GM12872 (cell line): ENCODE data around the gene AP1S3.

ENCODE experiments used
- TF ChIP-seq, protein P1 (sequence below): IDR thresholded peaks from 3 replicates; pipeline ENCODE4 v1.5.1; 2011; ENCODE audit warnings: low read depth, mild to moderate bottlenecking, low read length, moderate library complexity; ENCODE audit not compliant: insufficient read depth

Gene AP1S3

DNA sequence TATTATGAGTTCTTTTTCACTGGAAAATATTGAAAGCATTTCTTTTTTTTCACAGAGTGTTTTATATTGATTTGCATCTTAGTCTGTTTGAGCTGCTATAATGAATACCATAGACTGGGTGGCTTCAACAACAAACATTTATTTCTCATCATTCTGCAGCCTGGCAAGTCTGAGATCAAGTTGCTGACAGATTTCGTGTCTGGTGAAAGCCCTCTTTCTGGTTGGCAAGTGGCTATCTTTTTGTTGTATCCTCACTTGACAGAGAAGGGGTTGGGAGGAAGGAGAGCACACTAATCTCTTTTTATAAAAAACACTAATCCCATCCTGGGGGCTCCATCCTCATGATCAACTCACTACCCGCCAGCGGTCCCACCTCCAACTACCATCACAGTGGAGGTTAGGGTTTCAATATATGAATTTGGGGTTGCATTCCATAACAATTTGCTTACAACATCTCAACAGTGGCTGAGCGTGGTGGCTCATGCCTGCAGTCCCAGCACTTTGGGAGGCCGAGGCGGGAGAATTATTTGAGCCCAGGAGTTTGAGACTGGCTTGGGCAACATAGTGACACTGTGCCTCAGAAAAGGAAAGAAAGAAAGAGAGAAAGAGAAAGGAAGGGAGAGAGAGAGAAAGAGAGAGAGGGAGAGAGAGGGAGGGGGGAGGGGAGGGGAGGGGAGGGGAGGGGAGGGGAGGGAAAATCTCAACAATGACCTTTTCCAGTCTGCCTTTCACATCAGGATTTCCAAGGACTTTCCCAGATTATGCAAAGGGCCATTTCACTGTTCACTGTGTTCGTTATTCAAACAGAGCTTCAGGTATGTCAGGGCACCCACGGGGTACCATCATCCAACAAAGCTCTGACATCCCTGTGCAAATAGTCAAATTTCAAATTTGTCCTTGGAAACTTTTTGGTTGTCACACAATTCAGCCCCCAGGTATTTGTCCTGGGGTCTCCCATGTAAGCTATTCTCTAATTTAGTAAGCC lies 111.1 kb downstream of the AP1S3 start:
- TF ChIP-seq, protein P1, sequence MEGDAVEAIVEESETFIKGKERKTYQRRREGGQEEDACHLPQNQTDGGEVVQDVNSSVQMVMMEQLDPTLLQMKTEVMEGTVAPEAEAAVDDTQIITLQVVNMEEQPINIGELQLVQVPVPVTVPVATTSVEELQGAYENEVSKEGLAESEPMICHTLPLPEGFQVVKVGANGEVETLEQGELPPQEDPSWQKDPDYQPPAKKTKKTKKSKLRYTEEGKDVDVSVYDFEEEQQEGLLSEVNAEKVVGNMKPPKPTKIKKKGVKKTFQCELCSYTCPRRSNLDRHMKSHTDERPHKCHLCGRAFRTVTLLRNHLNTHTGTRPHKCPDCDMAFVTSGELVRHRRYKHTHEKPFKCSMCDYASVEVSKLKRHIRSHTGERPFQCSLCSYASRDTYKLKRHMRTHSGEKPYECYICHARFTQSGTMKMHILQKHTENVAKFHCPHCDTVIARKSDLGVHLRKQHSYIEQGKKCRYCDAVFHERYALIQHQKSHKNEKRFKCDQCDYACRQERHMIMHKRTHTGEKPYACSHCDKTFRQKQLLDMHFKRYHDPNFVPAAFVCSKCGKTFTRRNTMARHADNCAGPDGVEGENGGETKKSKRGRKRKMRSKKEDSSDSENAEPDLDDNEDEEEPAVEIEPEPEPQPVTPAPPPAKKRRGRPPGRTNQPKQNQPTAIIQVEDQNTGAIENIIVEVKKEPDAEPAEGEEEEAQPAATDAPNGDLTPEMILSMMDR, result no peak

DNA sequence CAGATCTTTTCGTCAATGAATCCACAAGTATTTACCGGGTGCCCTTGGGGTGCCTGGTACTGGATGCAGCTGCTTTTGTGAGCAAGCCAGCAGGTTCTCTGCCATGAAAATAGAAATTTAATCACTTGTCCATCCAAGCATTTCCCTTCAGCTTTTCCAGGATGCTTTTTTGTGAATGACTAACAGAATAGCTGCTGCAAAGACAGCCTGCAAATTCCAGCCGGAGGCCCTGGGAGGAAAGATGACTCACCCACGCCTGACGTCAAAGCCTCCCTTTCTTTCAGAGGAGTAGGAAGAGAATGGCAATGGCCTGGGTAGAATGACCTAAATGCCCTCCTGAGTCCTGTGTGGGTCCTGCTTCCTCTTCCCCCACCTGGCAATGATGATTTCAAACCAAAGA lies 111.9 kb downstream of the AP1S3 start:
- TF ChIP-seq, protein P1, result no peak

DNA sequence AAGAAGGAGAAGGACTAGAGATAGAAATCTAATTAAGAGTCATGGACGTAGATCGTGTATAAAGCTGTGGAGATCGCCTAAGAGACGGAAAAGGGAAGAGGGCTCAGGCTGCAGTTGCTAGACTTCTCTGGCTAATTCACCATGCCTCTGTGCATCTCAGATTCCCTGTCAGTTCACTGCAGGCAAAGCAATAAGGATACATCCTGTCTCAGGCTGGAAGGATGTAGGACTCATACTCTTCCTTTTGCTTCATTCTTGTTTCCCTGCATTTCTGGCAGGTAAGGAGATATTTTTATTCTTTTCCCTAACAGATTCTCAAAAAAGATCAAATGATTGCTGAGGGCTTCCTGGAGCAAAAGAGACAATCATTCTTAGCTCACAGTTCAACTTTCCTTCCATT lies 112.5 kb downstream of the AP1S3 start:
- TF ChIP-seq, protein P1, result no peak

DNA sequence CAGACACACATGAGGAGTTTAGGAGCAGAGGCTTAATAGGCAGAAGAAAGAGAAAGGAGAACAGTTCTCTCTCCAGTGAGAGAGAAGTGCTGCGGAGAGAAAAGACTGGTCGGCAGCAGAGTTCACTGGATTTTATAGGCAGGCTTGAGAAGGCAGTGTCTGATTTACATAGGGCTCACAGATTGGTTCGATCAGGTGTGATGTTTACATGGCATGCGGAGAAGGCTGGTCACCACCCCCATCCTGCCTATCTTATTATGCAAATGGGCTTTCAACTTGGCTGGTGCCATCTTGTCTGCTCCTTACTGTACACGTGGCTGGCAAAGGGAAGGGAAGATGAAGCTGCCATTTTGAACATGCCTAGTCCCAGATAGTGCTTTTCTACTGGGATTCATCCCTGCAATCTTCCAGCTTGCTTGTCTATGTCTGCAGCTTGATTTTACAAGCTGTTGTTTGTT lies 113.4 kb downstream of the AP1S3 start:
- TF ChIP-seq, protein P1, result no peak

DNA sequence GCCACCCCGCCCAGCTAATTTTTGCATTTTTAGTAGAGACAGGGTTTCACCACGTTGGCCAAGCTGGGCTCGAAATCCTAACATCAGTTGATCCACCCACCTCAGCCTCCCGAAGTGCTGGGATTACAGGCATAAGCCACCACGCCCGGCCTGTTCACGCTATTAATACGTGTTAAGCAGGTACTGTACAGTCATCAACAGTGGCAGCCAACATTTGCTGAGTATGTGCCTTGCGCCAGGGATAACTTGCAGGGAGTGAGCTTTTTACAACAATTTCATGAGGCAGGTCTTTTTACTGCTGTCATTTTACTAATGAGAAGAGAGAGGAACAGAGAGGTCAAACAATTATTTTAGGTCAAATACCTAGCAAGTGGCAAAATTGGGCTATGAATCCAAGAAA lies 115.2 kb downstream of the AP1S3 start:
- TF ChIP-seq, protein P1, result no peak

DNA sequence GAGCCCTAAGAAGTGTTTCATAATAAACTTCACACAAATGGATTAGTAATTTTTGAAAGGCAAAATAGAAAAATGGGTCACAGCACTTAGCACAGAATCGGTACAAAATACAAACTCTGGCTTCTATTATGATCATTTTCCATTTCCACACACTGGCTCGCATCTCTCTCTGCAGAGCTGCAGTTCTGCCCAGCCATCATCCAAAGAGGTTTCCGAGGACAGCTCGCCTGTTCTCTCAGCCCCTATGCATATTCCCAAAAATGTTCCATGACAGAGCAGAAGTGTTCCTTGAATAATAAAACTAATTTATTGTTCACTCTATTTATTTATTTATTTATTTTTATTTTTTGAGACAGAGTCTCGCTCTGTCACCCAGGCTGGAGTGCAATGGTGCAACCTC lies 115.6 kb downstream of the AP1S3 start:
- TF ChIP-seq, protein P1, result no peak

DNA sequence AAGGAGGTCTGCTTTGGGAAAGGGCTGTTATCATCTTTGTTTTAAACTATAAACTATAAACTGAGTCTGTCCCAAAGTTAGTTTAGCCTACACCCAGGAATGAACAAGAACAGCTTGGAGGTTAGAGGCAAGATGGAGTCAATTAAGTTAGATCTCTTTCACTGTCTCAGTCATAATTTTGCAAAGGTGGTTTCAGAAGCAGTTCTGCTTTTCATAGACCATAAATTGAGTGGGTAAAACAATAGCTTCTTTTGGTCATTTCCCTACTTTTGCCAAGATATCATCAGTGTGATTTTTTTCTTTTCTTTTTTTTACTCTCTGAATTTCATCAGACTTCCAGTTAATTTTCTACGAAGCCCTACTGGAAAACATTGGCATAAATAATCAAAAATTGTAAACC lies 117.0 kb downstream of the AP1S3 start:
- TF ChIP-seq, protein P1, result no peak
